Activated naive CD4-positive, alpha-beta T cell treated with anti-CD3 and anti-CD28 coated beads, Interleukin-2, amount 50 U/mL, for 16 hours (primary cell): ENCODE data around the gene RSL24D1.
"Not testable (repeated sequence)": the region's sequence is repeated elsewhere in the genome, so short reads cannot be mapped to it uniquely, and the experiment has no call there.

Experiments used
- DNase-seq: peaks from one replicate; pipeline ENCODE4 v3.0.0-alpha.2; 2020

Gene RSL24D1

GRCh38 chr15:55204464-55204863, 7.7 kb upstream of the RSL24D1 start:
- no peak for DNase-seq

DNA sequence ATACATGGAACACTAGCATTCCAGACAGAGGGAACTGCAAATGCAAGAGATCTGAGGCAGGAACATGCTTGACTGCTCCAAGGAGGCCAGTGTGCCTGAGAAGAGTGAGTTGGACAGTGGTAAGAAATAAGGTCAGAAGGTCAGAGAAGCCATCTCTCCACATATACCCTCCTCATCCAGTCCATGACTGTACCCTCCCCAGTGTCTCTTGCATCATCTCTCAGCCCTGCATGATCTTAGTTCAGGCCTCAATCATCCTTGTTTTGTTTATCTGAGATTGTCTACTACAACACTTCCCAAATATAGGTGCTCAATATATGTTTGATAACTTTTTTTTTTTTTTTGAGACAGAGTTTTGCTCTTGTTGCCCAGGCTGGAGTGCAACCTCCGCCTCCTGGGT, 5.5 kb upstream of the RSL24D1 start:
- no peak for DNase-seq

- DNase-seq, result no peak
Observed at GRCh38 chr15:55198706-55199105, 2.0 kb upstream of the RSL24D1 start.

DNA sequence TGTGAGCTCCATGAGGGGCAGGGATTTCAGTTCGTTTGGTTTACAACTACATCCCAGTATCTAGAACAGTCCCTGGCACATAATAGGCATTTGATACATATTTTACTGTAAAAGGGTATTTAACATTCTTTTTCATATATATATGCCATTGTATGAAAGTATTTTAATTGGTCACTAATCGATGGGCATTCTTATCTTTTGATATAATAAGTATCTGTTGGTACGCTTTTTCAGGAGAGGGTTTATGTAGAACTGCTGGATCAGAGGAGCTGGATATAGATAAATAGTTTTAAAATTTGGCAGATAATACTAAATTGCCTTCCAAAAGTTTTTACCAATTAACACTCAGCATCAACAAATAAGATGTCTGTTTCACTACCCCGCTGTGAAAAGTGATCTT, 978 bp upstream of the RSL24D1 start:
- DNase-seq, result no peak

DNA sequence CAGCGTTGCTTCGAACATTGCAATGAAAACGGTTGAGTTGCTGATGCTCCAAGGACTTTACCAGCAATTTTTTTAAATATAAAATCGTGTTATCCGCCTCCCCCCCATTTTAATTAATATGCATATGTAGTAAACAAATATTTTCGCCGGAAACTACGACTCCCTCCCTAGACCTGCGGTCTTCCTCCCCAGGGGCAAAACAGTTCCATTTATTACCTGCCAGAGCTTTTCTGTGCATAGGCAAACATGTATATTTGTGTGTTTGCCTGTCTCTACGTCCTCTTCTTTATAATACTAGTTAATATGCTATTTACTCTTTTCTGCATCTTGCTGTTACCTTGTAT, 593 bp upstream of the RSL24D1 start:
- no peak for DNase-seq

- DNase-seq, result no peak
Observed at GRCh38 chr15:55195996-55196395, 745 bp downstream of the RSL24D1 start.

- DNase-seq, result no peak
Observed at GRCh38 chr15:55194256-55194655, 2.5 kb downstream of the RSL24D1 start.

DNA sequence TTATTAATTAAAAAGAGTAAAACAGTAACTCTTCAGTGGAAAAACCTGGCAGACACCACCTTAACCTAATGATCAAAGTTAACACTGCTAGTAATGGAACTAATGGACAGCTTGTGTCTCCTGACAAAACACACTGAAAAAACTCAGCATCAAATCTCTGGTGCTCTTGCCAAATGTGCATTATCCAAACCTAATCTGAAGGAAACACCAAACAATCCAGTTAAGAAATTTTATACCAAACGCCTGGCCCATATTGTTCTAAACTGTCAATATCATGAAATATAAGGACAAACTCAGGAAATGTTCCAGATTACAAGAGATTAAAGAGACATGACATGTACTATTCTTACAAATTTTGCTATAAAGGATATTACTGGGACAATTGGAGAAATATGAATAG, 10.4 kb downstream of the RSL24D1 start:
- no peak for DNase-seq

DNA sequence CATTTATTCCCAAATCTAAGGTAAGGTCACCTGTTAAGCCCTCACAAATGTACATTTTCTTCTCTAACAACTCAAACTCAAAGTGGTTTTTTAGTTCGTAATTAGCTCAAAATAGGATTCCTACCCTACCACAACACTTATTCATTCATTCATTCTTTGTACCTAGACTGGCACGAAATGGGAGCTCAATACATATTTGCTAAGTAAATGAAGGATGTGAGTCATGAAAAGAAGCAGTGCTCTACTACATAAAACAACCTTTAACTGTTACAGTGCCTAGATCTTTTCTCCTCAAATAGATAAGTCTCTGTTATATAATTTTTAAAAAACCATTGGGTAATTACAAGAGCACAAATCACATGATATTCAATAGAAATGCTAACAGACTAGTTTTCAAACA, 13.1 kb downstream of the RSL24D1 start:
- DNase-seq, result no peak

GRCh38 chr15:55179141-55179540, 17.6 kb downstream of the RSL24D1 start:
- no peak for DNase-seq

DNA sequence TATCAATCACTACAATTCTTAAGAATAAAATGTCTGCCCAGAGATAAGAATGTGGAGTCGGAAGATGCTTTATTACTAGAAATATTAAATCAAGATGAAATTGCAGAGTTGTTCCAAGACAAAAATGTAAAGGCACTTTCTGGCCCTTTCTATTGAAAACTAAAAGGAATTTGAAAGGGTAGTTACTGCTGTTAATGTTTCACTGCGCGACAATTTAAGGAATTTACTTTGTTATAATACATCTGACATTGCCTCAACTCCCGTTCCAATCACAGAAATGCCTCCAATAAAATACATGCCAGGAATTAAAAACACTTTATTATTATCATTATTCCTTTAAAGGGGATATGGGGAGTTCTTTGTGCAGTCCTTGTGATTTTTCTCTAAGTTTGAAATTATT, 26.4 kb downstream of the RSL24D1 start:
- DNase-seq, result no peak

- DNase-seq, result peak; percentile 59
Observed at GRCh38 chr15:55168350-55168974, 28.3 kb downstream of the RSL24D1 start.

DNA sequence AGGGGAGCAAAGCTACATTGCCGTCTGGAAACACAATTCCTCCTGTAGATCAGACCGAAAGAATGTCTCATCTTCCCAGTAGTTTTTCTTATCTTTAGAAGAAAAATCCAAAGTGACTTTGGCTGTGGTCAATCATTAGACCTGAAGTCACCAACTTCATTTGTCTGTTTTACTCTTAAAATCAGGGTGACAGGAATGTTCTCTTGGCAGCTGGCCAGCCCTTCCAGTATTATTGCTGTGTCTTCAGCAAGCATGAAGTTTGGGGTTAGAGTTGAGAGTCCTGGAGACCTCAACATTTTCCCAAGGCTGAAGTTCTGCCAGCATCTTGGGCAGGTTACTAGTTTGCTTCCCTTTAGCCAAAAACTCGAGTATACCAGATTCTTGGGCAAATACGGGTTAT, 32.5 kb downstream of the RSL24D1 start:
- no peak for DNase-seq

DNA sequence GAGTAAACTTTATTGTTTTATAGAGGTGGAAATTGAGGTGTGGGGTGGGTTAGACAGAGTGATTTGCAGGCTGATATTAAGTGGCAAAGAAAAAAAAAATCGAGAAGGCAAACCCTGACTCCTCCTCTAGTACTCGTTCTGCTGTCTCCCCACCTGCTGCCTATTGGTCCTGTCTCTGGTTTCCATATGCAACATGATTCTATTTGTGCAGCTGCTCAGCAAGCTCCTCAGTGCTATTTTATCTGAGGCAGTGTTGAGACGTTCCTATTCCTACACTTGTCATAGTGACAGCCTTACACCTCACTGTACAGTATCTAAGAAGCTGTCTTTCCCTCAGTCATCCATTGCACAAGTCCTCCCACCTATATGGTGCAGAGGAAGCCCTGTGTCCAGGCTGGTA, 45.1 kb downstream of the RSL24D1 start:
- DNase-seq, result no peak

DNA sequence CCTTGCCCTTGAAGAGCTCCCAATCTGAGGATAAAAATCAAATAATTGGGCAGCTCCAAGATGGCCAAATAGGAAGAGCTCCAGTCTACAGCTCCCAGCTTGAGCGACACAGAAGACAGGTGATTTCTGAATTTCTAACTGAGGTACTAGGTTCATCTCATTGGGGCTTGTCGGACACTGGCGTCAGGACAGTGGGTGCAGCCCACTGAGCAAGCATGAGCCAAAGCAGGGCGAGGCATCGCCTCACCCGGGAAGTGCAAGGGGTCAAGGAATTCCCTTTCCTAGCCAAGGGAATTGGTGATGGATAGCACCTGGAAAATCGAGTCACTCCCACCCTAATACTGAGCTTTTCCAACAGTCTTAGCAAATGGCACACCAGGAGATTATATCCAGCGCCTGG, 53.6 kb downstream of the RSL24D1 start:
- DNase-seq, result not testable (repeated sequence)

GRCh38 chr15:55133972-55134371, 62.8 kb downstream of the RSL24D1 start:
- no peak for DNase-seq

DNA sequence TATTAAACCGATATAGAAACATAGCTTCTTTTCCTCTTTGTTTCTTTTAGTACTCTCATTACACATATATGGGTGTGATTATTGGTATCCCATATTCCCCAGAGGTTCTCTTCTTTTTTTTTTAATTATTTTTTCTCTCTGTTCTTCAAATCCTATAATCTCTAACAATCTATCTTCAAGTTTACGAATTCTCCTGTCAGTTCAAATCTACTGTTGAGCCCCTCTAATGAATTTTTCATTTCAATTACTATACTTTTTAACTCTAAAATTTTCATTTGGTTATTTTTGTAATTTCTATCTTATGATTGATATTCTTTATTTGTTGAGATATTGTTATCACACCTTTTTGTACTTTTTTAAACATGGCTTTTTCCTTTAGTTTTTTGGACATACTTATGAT, 64.1 kb downstream of the RSL24D1 start:
- no peak for DNase-seq
